22Rv1 (cell line): ENCODE measurements around the gene TMEM269.

Source experiments
- ZFX ChIP-seq: fragments of 450-650 bp; IDR thresholded peaks from 2 replicates; pipeline ENCODE4 v1.6.1; 2017; ENCODE audit warnings: antibody characterized with exemption, borderline replicate concordance
- TF ChIP-seq, protein P1 (sequence below): fragments of 450-650 bp; IDR thresholded peaks from 2 replicates; pipeline ENCODE4 v1.5.1; 2017; ENCODE audit warnings: mild to moderate bottlenecking

DNA sequence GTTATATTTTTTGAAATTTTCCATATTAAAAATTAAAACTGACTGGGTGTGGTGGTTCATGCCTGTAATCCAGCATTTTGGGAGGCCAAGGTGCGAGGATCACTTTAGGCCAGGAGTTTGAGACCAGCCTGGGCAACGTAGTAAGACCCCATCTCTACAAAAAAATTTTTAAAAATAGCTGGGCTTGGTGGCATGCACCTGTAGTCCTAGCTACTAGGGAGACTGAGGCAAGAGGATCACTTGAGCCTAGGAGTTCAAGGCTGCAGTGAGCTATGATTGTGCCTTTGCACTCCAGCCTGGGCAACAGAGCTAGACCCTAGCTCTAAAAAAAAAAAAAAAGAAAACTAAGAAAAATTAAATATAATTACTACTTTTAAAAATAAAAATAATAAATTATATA is 36.9 kb downstream of the TMEM269 start:
- TF ChIP-seq, protein P1, sequence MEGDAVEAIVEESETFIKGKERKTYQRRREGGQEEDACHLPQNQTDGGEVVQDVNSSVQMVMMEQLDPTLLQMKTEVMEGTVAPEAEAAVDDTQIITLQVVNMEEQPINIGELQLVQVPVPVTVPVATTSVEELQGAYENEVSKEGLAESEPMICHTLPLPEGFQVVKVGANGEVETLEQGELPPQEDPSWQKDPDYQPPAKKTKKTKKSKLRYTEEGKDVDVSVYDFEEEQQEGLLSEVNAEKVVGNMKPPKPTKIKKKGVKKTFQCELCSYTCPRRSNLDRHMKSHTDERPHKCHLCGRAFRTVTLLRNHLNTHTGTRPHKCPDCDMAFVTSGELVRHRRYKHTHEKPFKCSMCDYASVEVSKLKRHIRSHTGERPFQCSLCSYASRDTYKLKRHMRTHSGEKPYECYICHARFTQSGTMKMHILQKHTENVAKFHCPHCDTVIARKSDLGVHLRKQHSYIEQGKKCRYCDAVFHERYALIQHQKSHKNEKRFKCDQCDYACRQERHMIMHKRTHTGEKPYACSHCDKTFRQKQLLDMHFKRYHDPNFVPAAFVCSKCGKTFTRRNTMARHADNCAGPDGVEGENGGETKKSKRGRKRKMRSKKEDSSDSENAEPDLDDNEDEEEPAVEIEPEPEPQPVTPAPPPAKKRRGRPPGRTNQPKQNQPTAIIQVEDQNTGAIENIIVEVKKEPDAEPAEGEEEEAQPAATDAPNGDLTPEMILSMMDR: no peak
- TF ChIP-seq ZFX: no peak
